Posterior vena cava (tissue), 2 donors: ENCODE results near the gene RTN4RL1. TPM values are rescaled to one million over a fixed set of nuclear protein-coding genes. Genes with fewer than 3 reads are reported as not detected.

Experiments used
- DNase-seq: peaks from one replicate; pipeline ENCODE4 v3.0.0-alpha.2; 2020; ENCODE audit warnings: low spot score
- intact Hi-C, 2 donors: fragments of 100-400 bp; cut with DNase I; formaldehyde crosslinking; loops; one replicate each; pipeline versions ENCODE4 v1.14.1 to v1.14.2; 2022 to 2023
- total RNA-seq, 2 donors: library from RNA; stranded (reverse); fragmentation: NEBNext Ultra II Directional; extraction: Animal tissue kit (Norgen Biotek cat#: 25700); gene quantifications; one replicate each; pipeline ENCODE4 v1.2.1, GENCODE V29; 2021
- donor health status: DM: yes; HTN: yes; CAD: no.
- donor health status: DM: yes; HTN: yes; CAD: no.

Gene RTN4RL1
- total RNA-seq, 2 donors from 2014 or later, result 1.3 to 4.3 TPM

DNA sequence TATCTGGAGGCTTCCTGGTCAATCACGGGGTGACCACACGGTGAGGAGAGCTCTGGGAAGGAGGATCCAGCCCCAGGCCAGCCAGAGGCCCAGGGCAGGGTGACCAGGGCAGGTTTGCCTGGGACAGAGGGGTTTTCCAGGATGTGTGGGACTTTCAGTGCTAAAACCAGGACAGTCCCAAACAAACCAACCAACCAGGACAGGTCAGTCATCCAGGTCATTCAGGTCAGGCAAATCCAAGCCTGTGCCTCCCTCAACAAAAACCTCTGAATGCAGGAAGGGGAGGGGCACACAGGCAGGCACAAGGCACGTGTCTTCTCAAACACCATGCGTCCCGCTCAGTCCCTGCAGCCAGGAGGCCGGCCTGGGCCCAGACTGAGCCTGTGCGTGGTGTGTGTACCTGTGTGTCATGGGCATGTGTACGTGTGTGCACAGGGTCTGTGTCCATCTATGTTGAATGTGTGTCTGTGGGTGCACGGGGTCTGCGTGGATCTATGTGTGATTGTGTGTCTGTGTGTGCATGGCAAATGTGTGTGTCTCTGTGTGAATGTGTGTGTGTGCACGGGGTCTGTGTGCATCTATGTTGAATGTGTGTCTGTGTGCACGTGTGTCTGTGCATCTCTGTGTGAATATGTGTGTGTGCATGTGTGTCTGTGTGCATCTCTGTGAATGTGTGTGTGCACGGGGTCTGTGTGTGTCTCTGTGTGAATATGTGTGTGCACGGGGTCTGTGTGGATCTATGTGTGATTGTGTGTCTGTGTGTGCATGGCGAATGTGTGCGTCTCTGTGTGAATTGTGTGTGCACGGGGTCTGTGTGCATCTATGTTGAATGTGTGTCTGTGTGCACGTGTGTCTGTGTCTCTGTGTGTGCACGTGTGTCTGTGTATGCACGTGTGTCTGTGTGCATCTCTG is 78.9 kb downstream of the RTN4RL1 start:
- intact Hi-C loops, result no loop called here
- peak; percentile 58 for DNase-seq

GRCh38 chr17:1945621-1946020 is 79.5 kb downstream of the RTN4RL1 start:
- intact Hi-C loops, result no loop called here
- DNase-seq, result no peak

- intact Hi-C loops, result no loop called here
- no peak for DNase-seq
Observed at GRCh38 chr17:1943436-1943831, 81.7 kb downstream of the RTN4RL1 start.

DNA sequence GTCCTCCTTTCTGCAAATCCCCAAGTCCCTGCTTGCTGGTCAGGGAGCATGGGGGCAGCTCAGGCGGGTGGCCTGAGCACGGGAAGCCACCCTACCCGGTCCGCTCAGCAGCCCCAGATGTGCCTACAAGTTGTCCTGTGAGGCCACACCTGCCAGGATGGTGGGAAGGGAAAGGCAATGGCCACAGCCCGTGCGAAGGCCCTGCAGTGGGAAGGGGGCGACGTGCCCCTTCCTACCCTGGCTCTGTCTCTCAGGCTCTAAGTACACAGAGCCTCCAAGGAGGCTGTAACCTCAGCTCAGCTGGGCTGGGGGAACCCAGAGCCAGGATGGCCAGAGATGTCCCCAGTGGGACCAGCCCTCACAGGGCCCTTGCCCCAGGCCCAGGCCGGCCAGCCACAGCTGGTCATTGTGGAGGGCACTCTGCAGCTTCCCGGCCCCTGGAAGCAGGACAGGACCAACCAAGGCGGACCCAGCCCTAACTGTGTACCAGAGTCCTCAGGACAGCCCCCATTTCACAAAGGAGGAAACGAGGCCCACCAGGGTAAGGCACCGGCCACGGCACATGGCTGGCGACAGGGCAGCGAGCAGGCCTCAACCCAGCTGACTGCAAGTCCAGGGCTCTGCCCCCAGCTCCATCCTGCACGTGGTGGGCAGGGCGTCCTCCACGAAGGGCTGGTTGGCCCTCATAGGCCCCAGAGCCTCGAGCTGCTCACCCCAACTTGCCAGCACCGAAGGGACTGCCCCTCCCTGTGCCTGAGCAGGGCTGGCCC is 82.3 kb downstream of the RTN4RL1 start:
- intact Hi-C loops, result no loop called here

DNA sequence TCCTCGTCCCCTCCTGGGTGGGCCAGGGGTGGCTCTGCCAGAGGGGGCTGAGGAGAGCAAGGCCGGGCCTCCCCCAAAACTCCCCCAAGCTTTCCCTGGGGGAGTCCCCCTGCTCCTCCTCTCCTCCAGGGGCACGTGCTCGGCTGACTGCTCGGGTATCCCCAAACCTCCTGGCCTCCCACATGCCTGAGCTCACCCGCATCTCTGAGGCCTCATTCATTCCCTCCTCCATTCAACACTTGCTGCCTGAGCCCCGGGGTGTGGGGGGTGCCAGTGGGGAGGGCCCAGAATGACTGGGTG is 83.1 kb downstream of the RTN4RL1 start:
- intact Hi-C loops, result no loop called here

More for the DNA sequence above, 82.3 kb downstream of the RTN4RL1 start:
- DNase-seq, result no peak

GRCh38 chr17:1941272-1942065 is 83.7 kb downstream of the RTN4RL1 start:
- peak; percentile 74 for DNase-seq
- intact Hi-C loops, result no loop called here

More for the DNA sequence above, 83.1 kb downstream of the RTN4RL1 start:
- DNase-seq, result no peak

- intact Hi-C loops, result no loop called here
Observed at GRCh38 chr17:1940810-1941185, 84.3 kb downstream of the RTN4RL1 start.

DNA sequence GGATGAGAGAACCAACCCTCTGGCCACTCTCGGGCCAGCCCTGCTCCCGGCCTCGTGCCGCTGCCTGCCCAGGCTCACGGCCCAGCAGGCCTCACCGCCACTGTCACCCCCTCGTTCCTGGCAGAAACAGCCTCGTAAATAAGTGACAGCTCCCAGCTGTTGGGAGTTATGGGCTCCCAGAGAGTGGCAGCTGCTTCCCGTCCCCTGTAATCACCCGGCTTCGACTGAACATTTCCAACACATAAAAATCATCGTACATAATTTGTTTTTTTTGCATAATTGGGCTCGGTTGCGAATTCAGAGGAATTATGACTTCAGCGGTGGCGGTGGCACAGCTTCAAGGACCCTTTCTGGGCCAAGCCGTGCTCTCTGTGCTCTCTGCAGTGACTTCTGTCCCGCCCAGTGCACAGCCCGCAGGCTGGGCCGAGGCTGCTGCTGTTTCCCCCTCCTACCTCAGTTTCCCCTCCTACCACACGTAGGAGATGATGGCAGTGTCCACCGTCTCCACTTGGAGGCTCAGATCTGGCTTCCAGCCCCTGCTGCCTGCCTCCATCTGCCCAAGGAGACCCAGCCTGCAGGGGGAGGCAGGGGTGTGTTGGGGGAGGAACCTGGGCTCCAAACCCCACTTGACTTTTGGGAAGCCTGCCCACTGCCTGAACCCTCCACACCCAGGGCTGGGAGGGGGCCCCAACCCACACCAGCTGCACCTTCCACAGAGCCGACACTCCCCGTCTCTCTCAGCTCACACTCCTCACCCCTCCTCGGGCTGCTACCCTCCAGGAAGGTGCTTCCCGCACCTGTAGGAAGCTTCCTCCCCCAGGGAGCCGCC is 84.9 kb downstream of the RTN4RL1 start:
- DNase-seq, result no peak
- intact Hi-C loops, result no loop called here

More at GRCh38 chr17:1940810-1941185, 84.3 kb downstream of the RTN4RL1 start:
- DNase-seq, result no peak

DNA sequence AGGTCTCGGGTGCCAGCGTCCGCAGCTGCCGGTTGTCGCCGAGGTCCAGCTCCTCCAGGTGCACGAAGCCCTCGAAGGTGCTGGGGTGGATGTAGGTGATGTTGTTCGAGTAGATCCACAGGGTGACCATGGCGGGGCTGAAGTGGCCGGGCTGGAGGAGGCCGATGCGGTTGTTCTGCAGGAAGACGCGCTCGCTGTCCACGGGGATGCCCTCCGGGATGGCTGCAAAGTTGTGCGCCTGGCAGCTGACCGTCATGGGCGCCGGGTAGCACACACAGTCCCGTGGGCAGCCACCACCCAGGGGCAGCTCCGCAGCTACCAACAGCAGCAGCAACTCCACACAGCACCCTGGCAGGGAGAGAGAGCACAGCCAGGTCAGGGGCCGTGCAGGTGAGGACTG is 87.7 kb downstream of the RTN4RL1 start:
- intact Hi-C loops, result no loop called here
- DNase-seq, result no peak

- no peak for DNase-seq
- intact Hi-C loops, result no loop called here
Observed at GRCh38 chr17:1936766-1937165, 88.4 kb downstream of the RTN4RL1 start.

- DNase-seq, result no peak
- intact Hi-C loops, result no loop called here
Observed at GRCh38 chr17:1934901-1935300, 90.2 kb downstream of the RTN4RL1 start.

GRCh38 chr17:1933875-1934715 is 91.0 kb downstream of the RTN4RL1 start:
- intact Hi-C loops, result no loop called here
- DNase-seq, result no peak

DNA sequence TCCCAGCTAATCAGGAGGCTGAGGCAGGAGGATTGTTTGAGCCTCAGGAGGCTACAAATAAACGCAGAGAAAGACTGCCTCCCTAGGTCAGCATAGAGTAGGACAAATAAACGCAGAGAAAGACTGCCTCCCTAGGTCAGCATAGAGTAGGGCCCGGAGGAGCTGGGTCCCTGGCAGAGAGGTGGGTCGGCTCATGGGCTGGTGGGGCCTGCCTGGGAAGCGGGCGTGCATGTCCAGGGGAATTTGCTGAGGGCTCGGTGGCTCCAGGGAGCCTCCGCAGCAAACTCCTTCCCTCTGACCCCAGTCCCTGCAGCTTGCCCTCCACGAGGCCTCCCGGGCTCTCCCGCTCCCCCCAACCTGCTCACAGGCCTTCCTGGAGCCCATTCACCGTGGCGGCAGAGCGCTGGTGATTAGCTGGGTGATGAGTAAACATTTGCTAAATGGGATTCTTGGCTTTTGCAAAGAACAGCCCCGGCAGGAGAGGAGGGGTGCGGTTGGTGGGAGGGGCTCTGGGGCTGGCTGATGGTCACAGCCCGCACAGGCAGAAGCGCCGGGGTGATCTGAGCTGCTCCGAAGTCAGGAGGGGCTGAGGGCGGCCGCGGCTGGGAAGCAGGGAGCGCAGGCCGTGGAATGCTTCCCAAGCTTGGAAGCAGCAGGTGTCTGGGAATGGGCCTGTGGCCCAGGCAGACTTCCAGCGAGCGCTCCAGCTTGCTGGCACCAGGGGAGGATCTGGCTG is 93.1 kb downstream of the RTN4RL1 start:
- DNase-seq, result no peak
- intact Hi-C loops, result no loop called here

DNA sequence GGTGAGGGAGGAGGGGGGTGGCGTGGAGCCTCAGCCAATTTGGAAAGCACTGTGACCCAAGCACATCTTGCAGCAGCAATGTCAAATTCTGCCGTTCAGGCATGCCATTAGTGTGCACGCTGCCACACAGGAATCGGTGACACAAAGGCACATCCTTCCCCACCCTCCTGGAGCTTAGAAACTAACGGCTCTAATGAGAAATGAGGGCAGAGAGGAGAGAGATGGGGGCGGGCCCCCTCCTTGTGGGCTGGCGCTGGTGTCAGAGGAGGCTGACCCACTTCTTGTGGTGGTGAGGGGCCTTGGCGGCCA is 94.8 kb downstream of the RTN4RL1 start:
- intact Hi-C loops, result no loop called here
- DNase-seq, result no peak

DNA sequence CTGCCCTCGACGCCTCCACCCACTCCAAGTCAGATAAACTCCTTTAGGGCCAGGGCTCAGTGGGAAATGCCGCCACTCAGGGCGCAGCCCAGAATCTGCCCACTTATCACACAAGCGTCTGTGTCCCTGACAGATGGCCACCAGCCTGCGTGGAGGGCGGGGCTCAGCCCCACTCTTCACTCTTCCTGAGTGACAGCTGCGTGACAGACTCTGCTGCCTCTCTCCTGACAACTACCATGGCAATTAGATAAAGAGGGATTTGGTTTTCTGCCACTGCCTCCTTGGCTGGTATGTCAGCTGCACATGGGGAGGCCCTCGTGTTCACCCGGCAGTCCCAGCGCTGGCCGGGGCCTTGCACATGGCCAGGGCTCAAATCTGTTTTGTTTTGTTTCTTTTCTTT is 96.2 kb downstream of the RTN4RL1 start:
- intact Hi-C loops, result no loop called here

DNA sequence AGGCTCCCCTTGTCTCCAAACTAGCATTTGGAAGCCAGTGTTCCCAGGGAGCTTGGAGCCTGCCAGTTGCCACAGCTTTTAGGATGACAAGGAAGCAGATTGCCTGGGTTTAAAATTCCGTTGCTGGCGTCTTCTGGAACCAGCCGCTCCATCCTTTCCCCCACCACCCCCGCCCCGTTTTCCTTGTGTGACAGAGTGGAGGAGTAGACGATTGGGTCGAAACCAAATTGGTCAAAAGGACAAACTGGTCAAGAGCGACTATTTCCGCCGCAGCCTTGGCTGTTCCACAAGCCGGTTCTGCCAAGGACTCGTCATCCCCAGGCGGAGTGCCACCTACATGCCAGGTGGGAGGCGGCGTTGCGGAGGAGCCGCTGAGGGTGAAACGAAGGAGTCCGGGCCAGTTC is 104.2 kb downstream of the RTN4RL1 start:
- intact Hi-C loops, result no loop called here
- DNase-seq, result no peak

More for the DNA sequence above, 96.2 kb downstream of the RTN4RL1 start:
- no peak for DNase-seq

GRCh38 chr17:1919201-1919600 is 105.9 kb downstream of the RTN4RL1 start:
- intact Hi-C loops, result loop anchor here in 1 of 2 donors (5.0 kb wide), 1 partner anchor 103 kb away; no protein-coding TSS in a partner anchor
- no peak for DNase-seq
